GM21526 (cell line): ENCODE measurements around the gene NDRG2.
"Not testable (repeated sequence)": the region's sequence is repeated elsewhere in the genome, so short reads cannot be mapped to it uniquely, and the experiment has no call there.

ENCODE experiments used
- ATAC-seq: cut with Tn5 transposase; IDR thresholded peaks from one replicate; pipeline ENCODE4 v1.9.1; 2021; ENCODE audit warnings: moderate library complexity; ENCODE audit not compliant: unreplicated experiment, low FRiP score

The NDRG2 gene

DNA sequence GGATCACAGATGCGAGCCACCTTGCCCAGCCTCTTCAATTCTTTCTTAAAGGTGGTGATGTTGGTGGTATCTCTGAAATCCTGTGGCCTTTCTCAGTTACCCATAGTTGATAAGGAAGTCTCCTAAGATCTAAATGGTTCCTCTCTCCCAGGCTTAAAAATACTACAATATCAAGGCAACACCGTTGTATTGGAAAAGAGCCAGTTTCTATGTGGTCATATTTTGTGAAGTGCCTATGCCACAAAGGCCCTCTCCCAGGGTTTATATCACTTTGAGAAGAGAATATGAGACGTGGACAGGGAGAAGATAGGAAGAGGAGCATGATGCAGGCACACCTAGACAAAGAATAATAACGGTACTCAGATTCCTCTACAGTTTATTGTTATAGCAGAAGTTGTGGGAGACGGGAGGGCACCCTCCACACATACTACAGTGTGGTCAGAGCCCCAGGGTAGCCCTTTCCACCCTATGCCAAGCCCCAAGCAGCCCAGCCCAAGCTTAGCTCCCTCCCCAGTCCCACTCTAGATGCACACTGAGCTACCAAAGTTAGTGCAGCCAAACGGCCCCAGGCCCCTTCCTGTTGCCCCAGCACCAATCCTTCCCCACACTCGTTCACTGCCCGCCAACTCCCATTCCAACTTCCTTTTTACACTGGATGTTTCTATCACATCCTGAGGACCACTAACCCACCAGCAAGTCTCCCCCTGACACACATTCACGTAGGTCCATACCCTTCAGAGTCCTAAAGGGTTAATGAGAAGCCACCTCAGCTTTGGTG lies 8.3 kb downstream of the NDRG2 start:
- no peak for ATAC-seq

DNA sequence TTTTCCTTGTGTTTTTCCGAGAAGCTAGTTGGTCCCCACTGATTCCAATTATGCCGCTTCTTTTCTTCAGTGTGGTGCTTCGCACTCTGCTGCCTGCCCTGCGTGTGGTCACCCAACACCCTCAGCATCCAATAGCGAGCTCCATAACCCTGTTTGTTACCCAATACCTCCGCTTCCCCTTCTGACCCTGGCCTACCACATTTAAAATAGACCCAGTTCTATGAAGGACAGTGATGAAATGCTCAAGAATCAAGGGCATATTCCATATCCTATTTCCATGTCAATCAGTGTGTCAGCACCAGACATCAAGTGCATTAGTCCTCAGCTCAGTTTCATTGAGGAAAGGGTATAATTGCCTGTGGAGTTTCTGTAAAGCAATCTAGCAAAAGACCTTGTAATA lies 9.5 kb downstream of the NDRG2 start:
- ATAC-seq = no peak

DNA sequence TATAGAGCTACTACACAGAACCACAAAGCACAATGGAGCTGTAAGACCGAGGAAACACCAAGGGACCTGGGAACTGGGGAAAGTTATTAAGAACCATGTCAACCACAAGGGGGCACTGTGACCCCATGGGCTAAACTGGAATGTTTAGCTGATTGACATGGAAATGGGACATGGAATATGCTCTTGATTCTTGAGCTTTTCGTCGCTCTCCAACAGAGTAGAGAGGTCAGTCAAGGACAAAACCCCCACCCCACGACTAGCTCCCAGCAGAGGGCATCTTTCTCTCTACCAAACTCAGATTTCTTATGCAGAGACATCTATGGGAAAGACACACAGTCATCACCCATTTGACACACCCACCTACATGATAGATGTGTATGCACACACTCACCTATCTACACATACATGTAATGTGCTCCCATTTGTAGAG lies 10.1 kb downstream of the NDRG2 start:
- ATAC-seq = no peak

DNA sequence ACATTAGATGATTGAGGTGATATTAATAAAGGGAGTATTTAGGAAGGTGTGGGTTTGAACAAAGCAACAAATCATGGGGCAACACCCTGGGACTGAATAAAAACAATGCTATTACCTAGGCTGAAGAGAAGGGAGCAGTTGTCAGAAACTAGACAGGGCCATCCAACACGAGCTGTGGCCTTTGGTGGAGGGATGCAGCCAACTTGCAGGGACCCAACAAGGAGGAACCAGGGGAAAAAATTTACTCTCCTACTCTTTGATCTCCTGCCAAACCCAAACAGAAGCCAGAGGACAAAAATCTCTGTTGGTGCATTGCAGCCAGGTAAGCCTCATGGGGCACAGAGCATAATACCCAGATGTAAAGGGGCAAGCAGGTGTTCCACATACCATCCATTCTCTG lies 13.7 kb downstream of the NDRG2 start:
- ATAC-seq = no peak

DNA sequence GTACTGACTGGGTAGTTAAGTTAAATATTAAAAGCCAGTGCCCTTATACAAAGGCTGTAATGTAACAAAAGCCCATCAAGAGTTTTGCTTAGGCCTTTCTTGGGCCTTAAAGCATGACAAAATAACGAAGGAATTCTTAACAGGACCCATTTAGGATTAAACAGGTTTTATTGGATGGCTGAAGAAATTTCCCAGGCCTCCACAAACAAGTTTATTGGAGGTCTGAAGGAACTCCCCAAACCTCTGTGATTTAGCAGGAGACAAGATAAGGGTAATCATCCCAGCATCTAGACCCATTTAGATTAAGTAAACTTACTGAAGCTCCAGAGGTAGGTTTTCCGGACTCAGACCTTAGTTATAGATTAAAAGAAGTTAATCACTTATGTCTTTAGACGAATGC lies 15.1 kb downstream of the NDRG2 start:
- not testable (repeated sequence) for ATAC-seq

DNA sequence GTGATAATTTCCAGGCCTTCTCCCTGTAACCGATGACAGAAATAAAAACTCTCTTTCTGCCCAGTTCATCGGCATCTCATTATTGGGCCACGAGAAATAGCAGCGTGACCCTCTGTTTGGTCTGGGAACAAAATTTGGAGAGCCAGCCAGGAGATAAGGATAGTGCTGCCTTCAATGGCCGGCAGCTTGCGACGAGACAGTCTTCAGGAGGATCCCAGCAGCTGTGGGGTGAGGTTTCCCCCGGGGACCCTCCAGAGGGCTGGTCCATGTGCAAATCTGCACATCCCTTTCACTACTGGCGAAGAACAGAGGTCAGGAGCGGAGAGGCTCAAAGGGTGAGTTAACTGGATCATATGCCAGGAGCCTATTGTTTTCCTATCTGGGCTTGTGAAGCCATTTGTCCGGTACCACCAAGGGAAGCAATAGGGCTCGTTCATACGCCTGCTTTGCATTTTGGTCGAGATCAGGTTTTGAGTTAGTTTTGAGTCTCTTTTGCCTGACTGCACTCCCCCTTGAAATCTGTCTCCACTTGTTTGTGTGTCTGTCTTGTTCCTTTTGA lies 21.0 kb downstream of the NDRG2 start:
- ATAC-seq = no peak

DNA sequence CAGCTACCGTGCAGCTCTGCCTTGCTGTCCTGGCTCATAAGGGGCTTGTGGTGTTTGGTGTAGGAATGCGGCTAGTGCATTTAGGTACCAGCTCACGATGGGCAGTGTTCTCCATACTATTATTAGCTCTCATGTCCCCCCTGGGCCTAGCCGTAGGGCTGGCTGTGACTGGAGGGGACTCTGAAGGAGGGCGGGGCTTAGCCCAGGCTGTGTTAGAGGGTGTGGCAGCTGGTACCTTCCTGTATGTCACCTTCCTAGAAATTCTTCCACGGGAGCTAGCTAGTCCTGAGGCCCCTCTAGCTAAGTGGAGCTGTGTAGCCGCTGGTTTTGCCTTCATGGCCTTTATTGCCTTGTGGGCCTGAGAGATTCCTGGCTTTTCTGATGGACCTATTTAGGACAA lies 23.6 kb downstream of the NDRG2 start:
- ATAC-seq = no peak

DNA sequence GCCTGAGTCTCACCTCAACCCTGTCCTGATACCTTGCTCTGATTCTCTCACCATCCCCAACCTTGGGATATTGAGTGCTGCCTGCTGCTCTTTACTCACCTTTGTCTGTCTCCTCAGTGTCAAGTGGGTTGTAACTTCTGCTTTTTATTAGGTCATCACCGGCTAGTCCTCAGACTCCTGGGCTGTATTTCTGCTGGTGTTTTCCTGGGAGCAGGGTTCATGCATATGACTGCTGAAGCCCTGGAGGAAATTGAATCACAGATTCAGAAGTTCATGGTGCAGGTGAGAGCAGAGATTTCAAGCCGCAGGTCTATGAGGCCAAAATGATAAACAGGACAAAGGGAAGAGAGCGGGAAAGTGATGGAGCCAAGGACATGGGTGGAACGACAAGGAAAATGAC lies 25.3 kb downstream of the NDRG2 start:
- ATAC-seq = no peak

DNA sequence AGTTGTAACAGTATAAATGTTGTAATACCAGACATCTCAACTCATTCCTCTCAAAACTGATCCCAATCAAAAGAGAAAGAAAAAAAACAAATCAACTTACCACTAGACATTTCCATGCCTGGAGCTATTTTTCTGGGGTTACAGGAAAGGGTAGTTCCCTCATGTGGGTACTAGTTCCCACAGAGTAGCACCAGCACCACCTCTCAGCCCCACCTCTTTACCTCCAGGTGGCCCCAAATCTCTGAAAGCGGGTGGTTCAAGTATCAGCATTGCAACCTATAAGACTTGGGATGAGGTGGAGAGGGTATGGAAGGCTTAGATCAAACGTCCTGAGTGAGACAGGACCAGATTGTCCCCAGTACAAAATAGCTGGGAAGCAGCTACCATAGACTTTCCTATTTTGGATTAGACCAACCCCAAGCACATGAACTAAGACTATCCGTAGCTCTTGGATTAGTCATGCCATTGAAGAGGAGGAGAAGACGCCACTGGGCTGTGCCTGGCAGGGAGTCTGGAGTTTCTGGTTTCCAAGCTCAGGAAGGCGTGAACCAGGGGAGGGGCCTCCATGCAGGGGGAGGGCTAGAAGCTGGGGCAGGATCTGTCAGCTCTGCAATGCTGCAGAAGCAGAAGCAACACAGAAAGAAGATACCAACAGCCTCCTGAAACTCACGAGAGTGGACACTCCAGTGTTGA lies 26.0 kb downstream of the NDRG2 start, which contains the start of gene SLC39A2:
Gene SLC39A2, plus strand, starts transcription at position 620 of the 693 bp plus-strand sequence. CDS start 154 bp downstream, outside the sequence.
- ATAC-seq = no peak

DNA sequence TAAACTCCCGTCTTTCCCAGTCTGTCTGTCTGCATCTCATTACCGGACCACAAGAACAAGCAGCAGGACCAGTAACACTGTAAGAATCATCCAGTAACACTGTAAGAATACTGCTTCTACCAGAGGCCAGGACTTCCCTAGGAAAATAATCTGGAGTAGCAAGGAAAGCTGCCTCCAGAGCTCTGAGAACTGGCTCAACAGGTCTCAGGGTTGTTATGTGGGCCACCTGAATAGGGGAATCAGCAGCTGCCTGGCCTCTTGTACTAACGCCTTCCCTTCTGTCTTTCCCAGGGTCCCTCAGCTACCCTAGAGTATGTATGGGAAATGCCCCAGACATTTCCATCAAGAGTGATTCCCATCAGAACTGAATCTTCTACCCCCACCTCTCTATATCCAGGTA lies 26.7 kb downstream of the NDRG2 start:
- no peak for ATAC-seq

DNA sequence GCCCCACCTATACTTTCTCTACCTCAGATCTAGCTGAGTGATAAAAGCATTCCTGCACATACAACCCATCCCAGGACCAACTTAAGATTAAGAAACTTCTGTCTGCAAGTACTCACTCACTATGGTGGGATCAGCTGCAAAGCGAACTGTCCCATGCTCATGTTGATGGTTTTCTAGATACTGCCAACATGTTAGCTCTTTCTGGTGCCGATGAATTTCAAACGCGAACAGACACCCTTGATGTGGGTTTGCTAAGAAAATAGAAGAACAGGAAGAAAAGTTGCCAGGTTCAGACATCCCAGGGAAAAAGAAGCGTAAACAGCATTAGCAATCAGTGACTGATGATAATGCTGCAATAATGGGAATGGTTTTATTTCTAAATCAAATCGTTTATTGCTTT lies 27.3 kb downstream of the NDRG2 start:
- ATAC-seq = no peak

DNA sequence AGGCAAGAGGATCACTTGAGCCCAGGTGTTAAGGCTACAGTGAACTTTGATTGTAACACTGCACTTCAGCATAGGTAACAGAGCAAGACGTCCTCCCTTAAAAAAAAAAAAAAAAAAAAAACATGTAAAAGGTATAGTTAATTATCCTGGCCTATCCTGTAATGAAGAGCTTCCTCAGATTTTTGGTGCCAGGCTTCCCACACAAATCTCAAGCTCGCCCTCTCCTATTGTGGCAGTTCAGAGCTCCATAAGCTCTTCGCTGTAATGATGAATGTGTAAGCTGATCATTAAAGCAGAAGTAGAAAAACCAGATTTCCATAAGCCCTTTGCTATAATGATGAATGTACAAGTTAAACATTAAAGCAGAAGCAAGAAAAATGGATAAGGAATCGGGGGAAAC lies 27.7 kb downstream of the NDRG2 start:
- ATAC-seq = no peak

DNA sequence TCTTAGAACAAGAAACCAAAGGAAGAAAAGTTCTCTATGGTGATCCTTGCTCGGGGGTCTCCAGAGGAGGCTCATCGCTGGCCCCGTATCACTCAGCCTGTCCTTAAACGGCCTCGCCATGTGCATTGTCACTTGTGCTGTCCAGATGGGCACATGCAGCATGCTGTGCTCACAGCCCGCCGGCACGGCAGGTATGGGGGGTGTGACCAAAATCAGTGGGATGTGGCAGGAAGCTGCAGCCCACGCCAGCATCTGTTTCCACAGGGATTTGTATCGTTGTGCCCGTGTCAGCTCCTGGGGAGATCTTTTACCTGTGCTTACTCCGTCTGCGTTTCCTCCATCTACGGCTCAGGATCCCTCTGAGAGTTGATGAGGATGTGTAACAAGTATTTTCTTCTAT lies 28.3 kb downstream of the NDRG2 start:
- no peak for ATAC-seq

DNA sequence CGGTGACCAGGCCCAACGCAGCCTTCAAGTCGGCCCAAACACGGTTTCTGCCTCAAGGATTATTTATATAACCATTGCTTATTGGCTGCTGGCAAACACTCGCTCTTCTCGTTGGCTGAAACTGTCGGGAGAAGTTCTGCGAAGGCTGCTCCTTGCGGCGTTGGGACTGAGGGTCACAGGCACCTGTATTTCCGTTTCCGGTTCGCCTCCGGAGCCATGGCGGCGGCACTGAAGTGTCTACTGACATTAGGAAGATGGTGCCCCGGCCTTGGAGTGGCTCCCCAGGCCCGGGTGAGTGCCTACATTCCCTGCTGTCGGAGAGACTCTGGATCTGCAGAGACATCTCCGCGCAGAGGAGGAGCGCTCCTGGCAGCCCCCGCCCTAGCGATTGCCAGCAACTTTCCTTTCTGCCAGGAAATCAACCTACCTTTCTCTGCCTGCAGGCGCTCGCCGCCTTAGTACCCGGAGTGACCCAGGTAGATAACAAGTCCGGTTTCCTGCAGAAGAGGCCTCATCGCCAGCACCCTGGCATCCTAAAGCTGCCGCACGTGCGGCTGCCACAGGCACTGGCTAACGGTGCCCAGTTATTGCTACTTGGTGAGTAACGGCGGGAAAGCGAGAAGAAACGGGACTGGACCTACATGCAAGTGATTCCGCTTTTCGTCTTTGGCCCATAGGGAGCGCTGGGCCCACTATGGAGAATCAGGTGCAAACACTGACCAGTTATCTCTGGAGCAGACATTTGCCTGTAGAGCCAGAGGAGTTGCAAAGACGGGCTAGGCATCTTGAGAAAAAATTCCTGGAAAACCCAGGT lies 34.9 kb downstream of the NDRG2 start, which contains the start of gene METTL17:
Gene METTL17, plus strand, starts transcription at position 194 of the 814 bp plus-strand sequence. Its CDS starts 23 bp downstream, at position 217.
- peak; percentile 88 for ATAC-seq

DNA sequence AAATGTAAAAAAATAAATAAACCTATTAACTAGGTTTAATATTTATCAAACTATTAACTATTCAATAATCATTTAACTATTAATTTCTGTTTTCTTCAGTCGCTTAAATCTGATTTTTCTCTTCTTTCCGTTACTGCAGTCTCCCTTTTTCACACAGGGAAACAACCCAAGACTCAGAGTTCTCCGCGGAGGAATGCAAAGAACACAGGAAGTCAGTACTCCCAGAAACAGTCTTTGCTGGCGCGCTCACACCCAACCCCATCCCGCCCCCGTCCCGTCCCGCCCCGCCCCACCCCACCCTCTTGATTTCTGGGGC lies 35.4 kb downstream of the NDRG2 start:
- no peak for ATAC-seq

DNA sequence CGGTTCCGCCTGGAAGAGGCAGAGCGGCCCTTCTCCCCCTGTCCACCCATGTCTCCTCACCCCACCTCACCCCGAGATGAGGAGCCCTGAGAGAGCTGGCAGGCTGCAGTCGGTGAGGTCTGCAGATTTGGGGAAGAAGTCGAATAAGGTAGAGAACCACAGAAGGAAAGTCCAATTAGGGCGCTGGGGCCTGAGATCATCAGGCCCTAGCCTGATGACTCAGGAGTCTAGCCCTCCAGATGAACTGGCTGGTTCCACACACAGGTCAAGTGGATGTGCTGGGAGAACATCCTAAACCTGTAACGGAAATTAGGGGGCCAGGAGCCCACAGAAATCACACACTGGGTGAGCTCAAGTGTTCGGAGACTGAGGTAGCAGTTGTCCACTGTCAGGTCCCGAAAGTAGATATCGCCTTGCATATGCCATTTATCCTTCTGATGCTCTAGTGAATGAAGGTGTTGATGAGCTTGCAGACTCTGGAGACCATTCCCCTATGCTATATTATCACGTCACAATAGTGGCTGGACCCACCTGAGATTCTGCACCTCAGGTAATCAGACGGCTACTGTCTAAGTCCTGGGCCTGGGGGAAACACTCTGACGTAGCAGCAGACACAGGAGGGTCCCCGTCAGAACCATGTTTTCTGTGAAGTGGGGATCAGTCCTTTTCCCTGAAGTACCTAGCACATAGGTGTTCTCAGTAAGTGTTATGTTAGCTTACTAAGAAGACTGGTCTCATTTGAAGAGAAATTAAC lies 36.0 kb downstream of the NDRG2 start:
- no peak for ATAC-seq

DNA sequence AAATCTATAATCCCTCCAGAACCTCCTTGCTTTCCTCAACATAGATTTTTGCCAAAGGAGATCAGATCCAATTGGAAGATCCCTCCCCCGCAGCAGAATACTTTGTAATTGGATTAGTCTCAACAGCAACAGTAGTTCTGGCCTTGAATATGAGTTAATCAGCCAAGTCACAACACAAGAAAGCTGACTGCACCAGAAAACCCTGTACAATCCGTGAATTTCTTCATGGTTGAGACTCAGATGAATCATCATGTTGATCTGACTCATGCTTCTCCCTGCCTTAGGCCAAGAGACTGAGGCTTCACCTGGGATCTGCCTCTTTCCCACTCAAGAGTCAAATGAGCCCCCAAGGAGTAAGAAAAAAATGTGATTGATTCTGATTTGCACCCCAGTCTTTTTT lies 38.0 kb downstream of the NDRG2 start:
- no peak for ATAC-seq

DNA sequence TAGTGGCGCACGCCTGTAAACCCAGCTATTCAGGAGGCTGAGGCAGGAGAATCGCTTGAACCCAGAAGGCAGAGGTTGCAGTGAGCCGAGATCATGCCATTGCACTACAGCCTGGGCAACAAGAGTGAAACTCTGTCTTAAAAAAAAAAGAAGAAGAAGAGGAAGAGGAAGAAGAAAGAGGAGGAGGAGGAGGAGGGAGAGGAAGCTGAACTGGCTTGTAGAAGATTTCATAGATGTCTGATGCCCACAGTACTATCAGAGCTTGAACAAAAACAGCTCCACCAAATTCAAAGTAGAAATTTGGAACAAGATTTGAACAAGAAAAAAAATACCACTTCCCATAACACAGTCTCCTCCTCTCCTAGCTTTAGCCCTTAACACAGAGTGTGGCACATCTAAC lies 39.2 kb downstream of the NDRG2 start:
- ATAC-seq = not testable (repeated sequence)

DNA sequence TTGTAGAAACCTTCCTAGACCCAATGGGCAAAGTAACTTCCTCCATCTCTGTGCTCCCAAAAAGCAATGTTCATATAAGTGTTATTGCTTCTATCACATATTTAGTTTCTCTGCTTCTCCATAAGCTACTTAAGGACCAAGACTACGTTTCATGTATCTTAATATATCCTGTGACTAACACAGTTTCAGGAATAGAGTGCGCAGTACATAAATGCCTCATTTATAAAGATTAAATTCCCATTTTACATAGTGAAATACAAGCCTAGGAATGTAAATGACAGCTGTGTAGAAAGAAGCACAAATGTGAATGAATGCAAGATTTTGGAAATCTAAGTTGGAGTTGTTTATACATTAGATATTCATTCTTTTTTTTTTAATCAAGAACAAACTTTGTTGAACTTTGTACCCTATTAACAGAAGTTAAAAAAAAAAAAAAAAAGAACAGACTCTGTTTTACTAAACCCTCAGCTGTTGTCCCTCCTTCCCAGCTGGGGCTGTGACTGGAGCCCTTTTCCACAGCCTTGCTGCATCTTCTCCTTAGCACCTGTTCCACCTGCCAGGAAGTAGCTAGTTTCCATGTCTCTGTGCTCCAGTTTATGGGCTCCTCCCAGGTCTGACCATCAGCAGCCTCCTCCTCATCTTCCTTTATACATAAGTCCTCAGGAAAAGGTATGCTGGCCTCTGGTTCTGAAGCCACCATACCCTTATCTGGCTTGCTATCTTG lies 42.1 kb downstream of the NDRG2 start:
- no peak for ATAC-seq

DNA sequence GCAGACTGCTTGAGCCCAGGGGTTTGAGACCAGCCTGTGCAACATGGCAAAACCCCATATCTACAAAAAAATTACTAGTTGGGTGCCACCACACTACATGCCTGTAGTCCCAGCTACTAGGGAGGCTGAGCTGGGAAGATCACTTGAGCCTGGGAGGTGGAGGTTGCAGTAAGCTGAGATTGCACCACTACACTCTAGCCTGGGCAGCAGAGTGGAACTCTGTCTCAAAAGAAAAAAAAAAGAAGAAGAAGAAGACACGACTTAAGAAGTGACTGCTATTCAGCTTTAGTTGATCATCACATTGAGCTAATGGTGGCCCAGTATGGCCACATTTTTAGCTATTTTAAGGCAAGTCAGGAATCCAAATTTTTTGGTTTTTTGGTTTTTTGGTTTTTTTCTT lies 44.0 kb downstream of the NDRG2 start:
- ATAC-seq = no peak
